Central memory CD8-positive, alpha-beta T cell (primary cell): ENCODE results near the gene GALNT10.

Source experiments
- ATAC-seq: fragments of 150-1000 bp; cut with Tn5 transposase; replicated peaks from 2 replicates; pipeline ENCODE4 v1.10.0; 2022; ENCODE audit warnings: mild to moderate bottlenecking, moderate FRiP score, moderate number of reproducible peaks; ENCODE audit not compliant: poor library complexity, severe bottlenecking; ENCODE audit errors: extremely low read depth
- DNase-seq, 2 donors: peaks; one replicate each; pipeline ENCODE4 v3.0.0; 2021; ENCODE audit warnings: low spot score in 2 of 2
- H3K27ac Mint-ChIP-seq: one replicate; pipeline ENCODE4 v1.8.0; 2022; ENCODE audit warnings: low read depth, mild to moderate bottlenecking, moderate library complexity, mixed read lengths
- H3K27me3 Mint-ChIP-seq: one replicate; pipeline ENCODE4 v1.8.0; 2022; ENCODE audit warnings: mixed read lengths
- H3K36me3 Mint-ChIP-seq: one replicate; pipeline ENCODE4 v1.8.0; 2022; ENCODE audit warnings: mild to moderate bottlenecking, moderate library complexity, mixed read lengths; ENCODE audit not compliant: insufficient read depth
- H3K4me1 Mint-ChIP-seq: one replicate; pipeline ENCODE4 v1.8.0; 2022; ENCODE audit warnings: mixed read lengths
- H3K4me3 Mint-ChIP-seq: one replicate; pipeline ENCODE4 v1.8.0; 2022; ENCODE audit warnings: mild to moderate bottlenecking, moderate library complexity, mixed read lengths
- H3K9me3 Mint-ChIP-seq: one replicate; pipeline ENCODE4 v1.8.0; 2022; ENCODE audit warnings: mixed read lengths

GALNT10 gene

GRCh38 chr5:154319736-154320135 is 129.2 kb downstream of the GALNT10 start:
- H3K36me3 Mint-ChIP-seq, result peaks cover 10% of the 10 kb centered on the region
- peaks cover 27% of the 10 kb centered on the region for H3K4me1 Mint-ChIP-seq
- DNase-seq, result no peak
- H3K9me3 Mint-ChIP-seq, result no peaks in the 10 kb centered on the region
- H3K4me3 Mint-ChIP-seq, result no peak overlapping the region
- H3K27me3 Mint-ChIP-seq, result no peaks in the 10 kb centered on the region
- ATAC-seq, result no peak
- H3K27ac Mint-ChIP-seq, result peak overlapping the region; percentile 56

GRCh38 chr5:154320224-154321089 is 129.9 kb downstream of the GALNT10 start:
- no peak for ATAC-seq
- DNase-seq, result no peak
- H3K36me3 Mint-ChIP-seq, result peaks cover 10% of the 10 kb centered on the region
- no peaks in the 10 kb centered on the region for H3K9me3 Mint-ChIP-seq
- H3K4me3 Mint-ChIP-seq, result no peak overlapping the region
- no peaks in the 10 kb centered on the region for H3K27me3 Mint-ChIP-seq
- peak overlapping the region; percentile 56 for H3K27ac Mint-ChIP-seq
- peaks cover 27% of the 10 kb centered on the region for H3K4me1 Mint-ChIP-seq

- Mint-ChIP-seq H3K9me3 (no peaks in the 10 kb centered on the region), H3K4me1 (peaks cover 27% of the 10 kb centered on the region), H3K4me3 (no peak overlapping the region), H3K27ac (no peak overlapping the region), H3K36me3 (peaks cover 9% of the 10 kb centered on the region), H3K27me3 (no peaks in the 10 kb centered on the region)
- ATAC-seq (no peak), DNase-seq (no peak)
These were observed 131.0 kb downstream of the GALNT10 start for GRCh38 chr5:154321546-154321945.

- Mint-ChIP-seq H3K27ac (no peak overlapping the region), H3K27me3 (no peaks in the 10 kb centered on the region), H3K36me3 (peaks cover 10% of the 10 kb centered on the region), H3K4me3 (no peak overlapping the region), H3K4me1 (peaks cover 15% of the 10 kb centered on the region), H3K9me3 (no peaks in the 10 kb centered on the region)
- ATAC-seq, result no peak
- DNase-seq, result no peak
These were observed 133.5 kb downstream of the GALNT10 start for GRCh38 chr5:154324033-154324432.

GRCh38 chr5:154325566-154325965 is 135.0 kb downstream of the GALNT10 start:
- H3K36me3 Mint-ChIP-seq, result peaks cover 8% of the 10 kb centered on the region
- ATAC-seq (no peak), DNase-seq (no peak)
- H3K9me3 Mint-ChIP-seq, result no peaks in the 10 kb centered on the region
- H3K27ac Mint-ChIP-seq, result no peak overlapping the region
- H3K27me3 Mint-ChIP-seq, result no peaks in the 10 kb centered on the region
- peaks cover 7% of the 10 kb centered on the region for H3K4me1 Mint-ChIP-seq
- H3K4me3 Mint-ChIP-seq, result no peak overlapping the region

GRCh38 chr5:154329062-154329461 is 138.5 kb downstream of the GALNT10 start:
- no peak for ATAC-seq
- H3K36me3 Mint-ChIP-seq, result peaks cover 10% of the 10 kb centered on the region
- no peak overlapping the region for H3K27ac Mint-ChIP-seq
- peaks cover 2% of the 10 kb centered on the region for H3K4me1 Mint-ChIP-seq
- no peak overlapping the region for H3K4me3 Mint-ChIP-seq
- no peaks in the 10 kb centered on the region for H3K27me3 Mint-ChIP-seq
- DNase-seq, result no peak
- no peaks in the 10 kb centered on the region for H3K9me3 Mint-ChIP-seq

GRCh38 chr5:154329519-154330040 is 139.0 kb downstream of the GALNT10 start:
- no peak for ATAC-seq
- H3K9me3 Mint-ChIP-seq, result no peaks in the 10 kb centered on the region
- no peaks in the 10 kb centered on the region for H3K4me1 Mint-ChIP-seq
- H3K27me3 Mint-ChIP-seq, result no peaks in the 10 kb centered on the region
- H3K36me3 Mint-ChIP-seq, result peaks cover 9% of the 10 kb centered on the region
- no peak overlapping the region for H3K27ac Mint-ChIP-seq
- DNase-seq, result no peak
- H3K4me3 Mint-ChIP-seq, result no peak overlapping the region

GRCh38 chr5:154330097-154330667 is 139.6 kb downstream of the GALNT10 start:
- no peak overlapping the region for H3K27ac Mint-ChIP-seq
- no peaks in the 10 kb centered on the region for H3K27me3 Mint-ChIP-seq
- H3K4me3 Mint-ChIP-seq, result no peak overlapping the region
- H3K36me3 Mint-ChIP-seq, result peaks cover 10% of the 10 kb centered on the region
- H3K9me3 Mint-ChIP-seq, result no peaks in the 10 kb centered on the region
- DNase-seq (no peak), ATAC-seq (no peak)
- H3K4me1 Mint-ChIP-seq, result peaks cover 5% of the 10 kb centered on the region

GRCh38 chr5:154331232-154331631 is 140.7 kb downstream of the GALNT10 start:
- Mint-ChIP-seq H3K27ac (no peak overlapping the region), H3K9me3 (no peaks in the 10 kb centered on the region), H3K27me3 (no peaks in the 10 kb centered on the region), H3K36me3 (peaks cover 16% of the 10 kb centered on the region), H3K4me1 (peaks cover 7% of the 10 kb centered on the region), H3K4me3 (no peak overlapping the region)
- no peak for ATAC-seq
- no peak for DNase-seq

GRCh38 chr5:154331924-154332323 is 141.4 kb downstream of the GALNT10 start:
- Mint-ChIP-seq H3K4me3 (no peak overlapping the region), H3K27me3 (no peaks in the 10 kb centered on the region), H3K27ac (peak overlapping the region; percentile 7), H3K36me3 (peaks cover 18% of the 10 kb centered on the region), H3K9me3 (no peaks in the 10 kb centered on the region), H3K4me1 (peaks cover 7% of the 10 kb centered on the region)
- ATAC-seq (no peak), DNase-seq (no peak)

GRCh38 chr5:154332451-154332850 is 141.9 kb downstream of the GALNT10 start:
- Mint-ChIP-seq H3K4me1 (peaks cover 9% of the 10 kb centered on the region), H3K9me3 (no peaks in the 10 kb centered on the region), H3K27ac (peak overlapping the region; percentile 7)

GRCh38 chr5:154333016-154333415 is 142.5 kb downstream of the GALNT10 start:
- Mint-ChIP-seq H3K9me3 (no peaks in the 10 kb centered on the region), H3K27me3 (no peaks in the 10 kb centered on the region), H3K4me3 (no peak overlapping the region), H3K27ac (no peak overlapping the region), H3K36me3 (peaks cover 25% of the 10 kb centered on the region), H3K4me1 (peaks cover 15% of the 10 kb centered on the region)
- no peak for DNase-seq
- no peak for ATAC-seq

More at GRCh38 chr5:154332451-154332850, 141.9 kb downstream of the GALNT10 start:
- DNase-seq (no peak), ATAC-seq (no peak)
- H3K4me3 Mint-ChIP-seq, result no peak overlapping the region
- peaks cover 23% of the 10 kb centered on the region for H3K36me3 Mint-ChIP-seq
- H3K27me3 Mint-ChIP-seq, result no peaks in the 10 kb centered on the region
